Kidney (tissue), 14 donors: ENCODE data around the gene PHLDB1. TPM values are rescaled to one million over a fixed set of nuclear protein-coding genes. Genes with fewer than 3 reads are reported as not detected.

ENCODE experiments used
- DNase-seq, 5 donors: peaks; one replicate each; pipeline ENCODE4 v3.0.0-alpha.2; 2013 to 2020
- FAIRE-seq: peaks from 2 replicates; lab custom pipeline; 2012; peaks lifted over from hg19 to GRCh38; lab: Jason Lieb, UNC
- H3K27ac ChIP-seq, 2 donors: one replicate each; pipeline ENCODE4 v1.7.0; 2013; ENCODE audit warnings: low read depth in 2 of 2, low read length in 2 of 2, inconsistent platforms in 1 of 2
- H3K27me3 ChIP-seq: one replicate; pipeline ENCODE4 v1.7.1; 2013; ENCODE audit warnings: low read length, inconsistent platforms; ENCODE audit not compliant: control insufficient read depth, insufficient read depth
- H3K36me3 ChIP-seq, 3 donors: one replicate each; pipeline versions ENCODE4 v1.7.0 to v1.7.1; 2013; ENCODE audit warnings: low read length in 3 of 3, control low read depth in 1 of 3, inconsistent platforms in 1 of 3; ENCODE audit not compliant: insufficient read depth in 3 of 3, control insufficient read depth in 2 of 3
- H3K4me1 ChIP-seq, 3 donors: one replicate each; pipeline versions ENCODE4 v1.7.0 to v1.7.1; 2013; ENCODE audit warnings: low read length in 3 of 3, inconsistent platforms in 1 of 3, low read depth in 1 of 3; ENCODE audit not compliant: control insufficient read depth in 2 of 3, insufficient read depth in 2 of 3
- H3K4me3 ChIP-seq, 3 donors: one replicate each; pipeline versions ENCODE4 v1.7.0 to v1.8.1; 2013; ENCODE audit warnings: low read length in 3 of 3, control low read depth in 1 of 3, inconsistent platforms in 1 of 3
- H3K9ac ChIP-seq, 3 donors: one replicate each; pipeline versions ENCODE4 v1.7.0 to v1.7.1; 2013; ENCODE audit warnings: low read length in 3 of 3, control low read depth in 1 of 3, inconsistent platforms in 1 of 3
- H3K9me3 ChIP-seq, 3 donors: one replicate each; pipeline versions ENCODE4 v1.7.0 to v1.7.1; 2013; ENCODE audit warnings: low read length in 3 of 3, control low read depth in 1 of 3, inconsistent platforms in 1 of 3; ENCODE audit not compliant: control insufficient read depth in 2 of 3, insufficient read depth in 1 of 3
- CTCF ChIP-seq: IDR thresholded peaks from 3 replicates; pipeline ENCODE4 v1.5.1; 2012; ENCODE audit warnings: mild to moderate bottlenecking, moderate library complexity, borderline replicate concordance; ENCODE audit not compliant: insufficient read depth; ENCODE audit errors: extremely low read depth
- intact Hi-C: fragments of 100-400 bp; cut with DNase I; formaldehyde crosslinking; loops from one replicate; pipeline ENCODE4 v1.11.1; 2022
- polyA plus RNA-seq: library from polyadenylated mRNA; stranded (reverse); fragments of 350-450 nt; fragmentation: Illumina TruSeq; extraction: RNeasy Lipid Tissue Mini Kit (QIAGEN cat#74804); gene quantifications from one replicate; pipeline ENCODE4 v1.2.3, GENCODE V29; 2014; ENCODE audit warnings: low read depth, low replicate concordance; ENCODE audit not compliant: insufficient read depth
- total RNA-seq: library from RNA; stranded (reverse); fragmentation: NEBNext Ultra II Directional; extraction: Animal tissue kit (Norgen Biotek cat#: 25700); gene quantifications from one replicate; pipeline ENCODE4 v1.2.1, GENCODE V29; 2021
- donor health status: control.
- donor health status: control.
- donor health status: control.
- donor health status: control.
- donor health status: control.
- donor health status: DM: yes; HTN: yes; CAD: no.
- donor health status: Normal renal cell carcinoma (clear cell type).

Gene PHLDB1
- total and polyA plus RNA-seq, 2 donors from 2014 or later, result 39.1 to 118 TPM

GRCh38 chr11:118696673-118697226 is 89.3 kb downstream of the PHLDB1 start:
- no peak for FAIRE-seq
- intact Hi-C loops, result no loop called here
- no peak overlapping the region for H3K9ac ChIP-seq

GRCh38 chr11:118697346-118697745 is 89.9 kb downstream of the PHLDB1 start:
- H3K36me3 ChIP-seq, result no peaks in the 10 kb centered on the region
- no peak overlapping the region for H3K4me3 ChIP-seq
- intact Hi-C loops, result no loop called here
- peaks cover 0 to 4% (median 0%) of the 10 kb centered on the region in 3 donors for H3K9me3 ChIP-seq
- H3K27ac ChIP-seq, result no peak overlapping the region
- no peak for DNase-seq
- no peak for TF ChIP-seq CTCF
- no peak overlapping the region for H3K9ac ChIP-seq
- no peaks in the 10 kb centered on the region for H3K27me3 ChIP-seq
- H3K4me1 ChIP-seq, result no peaks in the 10 kb centered on the region
- no peak for FAIRE-seq

More at GRCh38 chr11:118696673-118697226, 89.3 kb downstream of the PHLDB1 start:
- H3K4me3 ChIP-seq, result no peak overlapping the region
- H3K27ac ChIP-seq, result no peak overlapping the region
- peaks cover 0 to 4% (median 0%) of the 10 kb centered on the region in 3 donors for H3K9me3 ChIP-seq
- H3K36me3 ChIP-seq, result no peaks in the 10 kb centered on the region
- H3K27me3 ChIP-seq, result no peaks in the 10 kb centered on the region
- no peaks in the 10 kb centered on the region for H3K4me1 ChIP-seq
- no peak for TF ChIP-seq CTCF
- no peak for DNase-seq

- intact Hi-C loops, result no loop called here
- DNase-seq, result no peak
- Histone ChIP-seq H3K9ac (no peak overlapping the region), H3K4me3 (no peak overlapping the region), H3K9me3 (peaks cover 0 to 4% (median 0%) of the 10 kb centered on the region in 3 donors), H3K27ac (no peak overlapping the region), H3K4me1 (no peaks in the 10 kb centered on the region), H3K27me3 (no peaks in the 10 kb centered on the region), H3K36me3 (no peaks in the 10 kb centered on the region)
- TF ChIP-seq CTCF, result no peak
- FAIRE-seq, result no peak
Observed at GRCh38 chr11:118699506-118700220, 92.2 kb downstream of the PHLDB1 start.
